BLaER1 treated with 17β-estradiol and CSF1 and Interleukin-3, amounts not matched to agents 10 nM and 100 nM (cell line): ENCODE data around the gene PROP1.
"Not testable (repeated sequence)": the region's sequence is repeated elsewhere in the genome, so short reads cannot be mapped to it uniquely, and the experiment has no call there.

Experiments used
- H3K27ac ChIP-seq, 11 experiments: shearing (Covaris generic); formaldehyde crosslinking; 2 replicates each; pipeline ENCODE4 v1.8.1; 2022
- H3K27me3 ChIP-seq, 11 experiments: shearing (Covaris generic); formaldehyde crosslinking; 2 replicates each; pipeline ENCODE4 v1.8.1; 2022
- H3K36me3 ChIP-seq, 11 experiments: shearing (Covaris generic); formaldehyde crosslinking; 2 replicates each; pipeline ENCODE4 v1.8.1; 2022
- H3K4me1 ChIP-seq, 10 experiments: shearing (Covaris generic); formaldehyde crosslinking; 2 replicates each; pipeline ENCODE4 v1.8.1; 2022
- H3K4me2 ChIP-seq, 11 experiments: shearing (Covaris generic); formaldehyde crosslinking; 2 replicates each; pipeline ENCODE4 v1.8.1; 2022
- H3K4me3 ChIP-seq, 10 experiments: shearing (Covaris generic); formaldehyde crosslinking; 2 replicates each; pipeline ENCODE4 v1.8.1; 2022
- H3K9ac ChIP-seq, 11 experiments: shearing (Covaris generic); formaldehyde crosslinking; 2 replicates each; pipeline ENCODE4 v1.8.1; 2022
- H3K9me3 ChIP-seq, 11 experiments: shearing (Covaris generic); formaldehyde crosslinking; replicated peaks in 1 of 11; 2 replicates each; pipeline ENCODE4 v1.8.1; 2022
- H4K20me1 ChIP-seq, 11 experiments: shearing (Covaris generic); formaldehyde crosslinking; 2 replicates each; pipeline ENCODE4 v1.8.1; 2022
- Cebpa-rat ChIP-seq, 11 experiments: shearing (Covaris generic); IDR thresholded peaks; 2 replicates each; pipeline ENCODE4 v1.8.1; 2022

PROP1 gene

DNA sequence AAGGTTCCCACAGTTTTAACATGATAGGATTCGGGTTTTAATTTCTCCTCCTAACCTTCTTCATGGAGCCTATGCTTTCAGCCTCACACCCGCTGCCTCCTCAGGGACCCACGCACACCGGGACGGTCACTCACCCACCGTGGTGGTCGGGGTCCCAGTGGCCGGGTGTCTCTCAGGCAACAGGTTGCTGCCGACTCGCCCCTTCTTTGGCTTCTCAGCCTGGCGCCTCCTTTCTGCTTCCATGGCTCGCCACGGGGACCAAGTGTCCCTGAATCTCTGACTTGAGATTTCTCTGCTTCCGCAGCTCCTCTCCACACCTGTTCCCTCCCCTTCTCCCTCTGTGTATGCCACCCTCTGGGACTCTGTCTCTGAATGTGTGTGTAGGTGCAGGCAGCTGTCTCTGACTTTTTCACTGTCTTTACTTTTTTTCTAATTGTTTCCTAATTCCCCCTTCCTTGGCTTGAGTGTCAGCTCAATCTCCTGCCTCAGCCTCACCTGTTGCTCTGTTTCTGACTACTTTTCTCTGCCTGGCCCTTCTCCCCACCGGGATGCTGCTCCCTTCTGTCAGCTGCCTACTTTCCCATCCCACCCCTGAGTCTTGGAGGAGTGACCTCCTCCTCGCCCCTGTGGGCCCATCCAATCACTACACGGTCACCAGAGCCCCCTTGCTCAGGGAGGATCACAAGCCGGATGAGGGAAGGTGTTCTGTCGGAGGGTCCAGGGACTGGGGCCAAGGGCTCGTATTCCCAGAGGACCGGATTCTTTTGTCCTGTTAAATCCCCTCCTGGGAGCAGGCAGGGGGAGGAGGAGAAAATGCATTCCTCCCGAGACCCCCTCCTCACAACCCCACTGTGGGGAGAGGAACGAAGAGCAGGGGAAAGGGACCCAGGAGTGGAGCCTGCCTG, at the start of gene PROP1:
PROP1 (minus strand) TSS at position 552 of the 905 bp plus-strand sequence; CDS start at position 243, 309 bp downstream.
- Histone ChIP-seq H3K36me3 (no peaks in the 10 kb centered on the region), H3K9ac (no peak within 1 kb of the TSS), H3K4me2 (no peak within 1 kb of the TSS), H3K9me3 (no peaks in the 10 kb centered on the region), H4K20me1 (no peaks in the 10 kb centered on the region), H3K4me1 (no peaks in the 10 kb centered on the region), H3K4me3 (no peak within 1 kb of the TSS), H3K27me3 (no peaks in the 10 kb centered on the region), H3K27ac (no peak within 1 kb of the TSS)
- TF ChIP-seq Cebpa-rat (IDR thresholded peaks at IDR 0.05), result no peak

- H3K4me3 ChIP-seq, H3K27ac ChIP-seq, H3K9me3 ChIP-seq, H3K4me2 ChIP-seq, H3K4me1 ChIP-seq, H3K9ac ChIP-seq, H4K20me1 ChIP-seq, H3K36me3 ChIP-seq, H3K27me3 ChIP-seq: not testable (repeated sequence)
Measured at GRCh38 chr5:178019379-178020030, 23.5 kb upstream of the PROP1 start.

- H3K4me2 ChIP-seq, H4K20me1 ChIP-seq, H3K27me3 ChIP-seq, H3K36me3 ChIP-seq, H3K9me3 ChIP-seq, H3K9ac ChIP-seq, H3K4me1 ChIP-seq, H3K4me3 ChIP-seq, H3K27ac ChIP-seq: not testable (repeated sequence)
Measured at GRCh38 chr5:178012758-178013157, 16.7 kb upstream of the PROP1 start.

DNA sequence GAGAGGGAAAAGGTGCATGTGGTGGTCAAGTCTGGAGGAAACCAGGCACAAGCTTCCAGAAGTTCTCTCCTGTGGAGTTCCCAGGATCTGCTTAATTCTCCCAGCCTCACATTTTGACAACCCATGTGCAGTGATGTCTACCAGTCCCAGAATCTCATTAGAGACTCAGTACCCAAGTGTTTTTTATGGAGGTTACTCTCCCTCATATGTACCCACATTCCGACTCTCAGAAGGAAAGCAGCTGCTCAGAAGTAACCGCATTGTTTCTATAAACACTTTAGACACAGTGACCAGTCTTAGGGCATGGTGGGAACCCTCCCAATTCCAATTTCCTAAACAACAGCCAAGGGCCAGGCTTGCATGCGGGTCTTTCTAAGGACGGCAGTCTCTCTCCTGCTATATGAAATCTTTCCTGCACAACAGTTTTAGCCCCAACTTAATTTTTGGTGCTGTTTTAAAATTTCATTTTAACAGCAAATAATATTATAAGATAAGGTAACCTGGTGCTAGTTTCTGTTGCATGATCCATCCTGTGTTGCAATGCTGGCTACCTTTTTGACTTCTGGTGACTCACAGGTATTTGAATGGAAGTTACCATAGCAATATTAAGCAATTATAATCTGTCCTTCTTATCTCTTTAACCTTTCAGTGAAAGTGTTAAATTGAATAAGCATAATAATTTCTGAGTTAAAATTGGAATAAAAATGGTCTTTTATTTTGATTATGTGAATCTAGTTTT, 15.9 kb upstream of the PROP1 start:
- not testable (repeated sequence) for H3K4me1 ChIP-seq, H3K27me3 ChIP-seq, H3K9me3 ChIP-seq, H4K20me1 ChIP-seq, H3K9ac ChIP-seq, H3K4me2 ChIP-seq, H3K4me3 ChIP-seq, H3K27ac ChIP-seq, H3K36me3 ChIP-seq

DNA sequence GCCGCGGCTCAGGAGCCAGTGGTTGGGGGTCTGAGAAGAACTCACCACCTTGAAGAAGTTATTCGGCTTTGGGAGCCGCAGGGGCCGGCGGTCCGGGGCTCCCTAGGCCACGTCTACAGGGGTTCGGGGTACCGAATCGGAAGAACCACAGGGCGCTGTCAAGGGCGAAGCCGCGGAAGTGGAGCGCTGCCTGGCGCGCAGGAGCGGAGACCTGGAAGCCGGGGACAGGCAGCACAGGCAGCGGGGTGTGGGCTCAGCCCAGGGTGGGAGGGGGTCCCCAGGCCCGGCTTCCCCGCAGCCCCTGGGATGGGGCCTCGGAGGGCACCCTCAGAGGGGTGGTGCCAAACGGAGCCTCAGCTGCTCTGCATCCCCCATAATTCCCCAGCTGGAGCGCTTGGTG, 11.2 kb upstream of the PROP1 start:
- H3K27ac ChIP-seq, H4K20me1 ChIP-seq, H3K4me3 ChIP-seq, H3K27me3 ChIP-seq, H3K4me1 ChIP-seq, H3K36me3 ChIP-seq, H3K9ac ChIP-seq, H3K4me2 ChIP-seq, H3K9me3 ChIP-seq: not testable (repeated sequence)

DNA sequence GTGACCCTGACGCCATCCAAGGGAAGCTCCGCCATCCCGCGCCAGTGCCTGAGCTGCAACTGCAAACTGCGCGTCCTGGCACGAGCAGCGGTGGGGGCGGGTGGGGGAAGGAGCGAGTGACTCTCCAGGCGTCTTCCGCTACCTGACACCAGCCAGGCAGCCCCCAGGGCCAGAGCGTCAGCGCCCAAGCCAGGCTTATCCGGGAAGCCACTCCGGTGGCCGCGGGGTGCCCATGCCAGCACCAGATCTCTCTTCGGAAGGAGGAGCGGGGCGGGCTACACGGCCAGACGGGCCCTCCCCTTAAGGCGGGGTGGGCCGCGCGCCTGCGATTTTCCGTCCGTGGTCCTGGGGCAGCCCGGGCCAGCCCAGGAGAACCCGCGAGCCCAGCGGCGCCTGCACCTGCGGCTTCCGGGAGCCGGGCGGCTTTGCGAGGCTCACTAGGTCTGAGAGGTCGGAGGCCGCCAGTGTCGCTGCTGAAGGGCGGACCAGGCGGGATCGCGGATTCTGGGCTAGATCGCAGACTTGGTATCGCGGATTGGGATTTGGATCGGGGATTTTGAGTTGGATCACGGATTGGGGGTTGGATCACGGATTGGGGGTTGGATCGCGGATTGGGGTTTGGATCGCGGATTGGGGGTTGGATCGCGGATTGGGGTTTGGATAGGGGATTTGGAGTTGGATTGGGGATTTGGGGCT, 10.6 kb upstream of the PROP1 start:
- H3K9ac ChIP-seq, H3K9me3 ChIP-seq, H3K4me2 ChIP-seq, H3K27ac ChIP-seq, H4K20me1 ChIP-seq, H3K4me1 ChIP-seq, H3K36me3 ChIP-seq, H3K27me3 ChIP-seq, H3K4me3 ChIP-seq: not testable (repeated sequence)

GRCh38 chr5:178006181-178006535, 10.1 kb upstream of the PROP1 start:
- not testable (repeated sequence) for H3K27ac ChIP-seq, H3K4me1 ChIP-seq, H3K4me2 ChIP-seq, H4K20me1 ChIP-seq, H3K27me3 ChIP-seq, H3K36me3 ChIP-seq, H3K4me3 ChIP-seq, H3K9me3 ChIP-seq, H3K9ac ChIP-seq

- Histone ChIP-seq H3K36me3 (no peaks in the 10 kb centered on the region), H3K27ac (no peak overlapping the region), H3K9me3 (no peaks in the 10 kb centered on the region), H3K4me3 (no peak overlapping the region), H3K4me2 (no peak overlapping the region), H4K20me1 (no peaks in the 10 kb centered on the region), H3K27me3 (no peaks in the 10 kb centered on the region), H3K4me1 (no peaks in the 10 kb centered on the region), H3K9ac (no peak overlapping the region)
- no peak for TF ChIP-seq Cebpa-rat (IDR thresholded peaks at IDR 0.05)
Measured at GRCh38 chr5:177997846-177998245, 1.8 kb upstream of the PROP1 start.

DNA sequence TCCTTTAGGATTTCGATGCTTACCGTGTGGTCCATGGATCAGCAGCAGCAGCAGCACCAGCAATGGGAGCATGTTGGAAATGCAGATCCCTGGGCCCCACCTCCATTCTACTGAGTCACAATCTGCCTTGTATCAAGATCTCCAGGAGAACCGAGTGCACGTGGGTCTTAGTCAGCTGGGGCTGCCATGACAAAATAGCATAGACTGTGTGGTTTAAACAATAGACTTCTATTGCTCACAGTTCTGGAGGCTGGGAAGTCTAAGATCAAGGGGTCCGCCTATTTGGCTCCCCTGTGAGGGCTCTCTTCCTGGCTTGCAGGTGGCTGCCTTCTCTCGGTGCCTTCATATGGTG, 1.3 kb upstream of the PROP1 start:
- no peaks in the 10 kb centered on the region for H3K27me3 ChIP-seq

More for the DNA sequence above, 1.3 kb upstream of the PROP1 start:
- TF ChIP-seq Cebpa-rat (IDR thresholded peaks at IDR 0.05), result no peak
- H3K27ac ChIP-seq, result no peak overlapping the region
- H3K36me3 ChIP-seq, result no peaks in the 10 kb centered on the region
- H3K9ac ChIP-seq, result no peak overlapping the region
- no peaks in the 10 kb centered on the region for H3K9me3 ChIP-seq
- H3K4me3 ChIP-seq, result no peak overlapping the region
- no peaks in the 10 kb centered on the region for H3K4me1 ChIP-seq
- no peak overlapping the region for H3K4me2 ChIP-seq
- no peaks in the 10 kb centered on the region for H4K20me1 ChIP-seq
